ENCODE data around the gene TNFSF18.

The TNFSF18 gene

DNA sequence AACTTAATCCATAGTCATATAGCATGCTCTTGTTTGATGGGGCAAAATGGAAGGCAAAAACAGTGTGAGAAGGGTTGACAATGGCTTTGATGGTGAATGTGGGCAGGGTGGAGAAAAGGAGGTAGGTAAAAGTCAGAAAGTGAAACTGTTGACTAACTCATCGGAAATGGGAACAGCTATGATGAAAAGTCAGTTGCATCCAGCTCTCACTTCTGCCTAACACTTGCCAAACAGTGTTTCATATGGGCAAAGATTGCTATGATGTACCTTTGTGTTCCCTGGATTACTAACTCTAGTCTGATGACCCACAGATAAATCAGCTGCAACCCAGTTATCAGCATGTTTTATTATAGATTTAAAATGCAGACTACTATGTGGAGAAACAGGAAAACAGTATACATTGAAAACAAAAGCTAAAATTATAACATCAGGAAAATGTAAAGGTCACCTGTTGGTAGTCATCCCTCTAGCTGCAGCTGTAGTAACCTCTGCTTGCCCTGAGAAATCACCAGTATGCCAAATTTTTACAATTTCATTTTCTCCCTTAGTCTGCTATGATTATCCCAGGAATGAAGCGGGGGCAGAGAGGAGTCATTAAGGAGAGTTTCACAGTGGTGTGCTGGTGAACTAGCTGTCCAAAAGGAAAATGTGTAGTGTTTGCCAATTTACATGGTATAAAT, 11.7 kb downstream of the TNFSF18 start:
- no peak for DNase-seq

DNA sequence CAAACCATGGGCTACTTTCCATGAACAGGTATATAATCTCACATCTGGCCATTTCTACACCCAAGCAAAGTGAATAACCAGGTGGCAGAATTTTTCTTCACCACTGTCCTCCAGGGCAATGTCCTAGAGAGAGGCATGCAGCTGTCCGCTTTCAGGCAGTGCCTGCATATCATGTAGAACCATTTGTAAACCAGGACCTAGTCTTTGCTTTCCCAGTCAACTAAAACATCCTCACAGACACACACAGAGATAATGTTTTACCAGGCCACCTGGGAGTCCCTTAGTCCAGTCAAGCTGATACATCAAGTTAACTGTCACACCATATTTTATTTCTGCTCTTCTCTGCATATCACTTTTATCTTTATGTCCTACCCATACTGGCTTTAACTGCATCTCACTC, 26.2 kb downstream of the TNFSF18 start:
- DNase-seq = no peak

DNA sequence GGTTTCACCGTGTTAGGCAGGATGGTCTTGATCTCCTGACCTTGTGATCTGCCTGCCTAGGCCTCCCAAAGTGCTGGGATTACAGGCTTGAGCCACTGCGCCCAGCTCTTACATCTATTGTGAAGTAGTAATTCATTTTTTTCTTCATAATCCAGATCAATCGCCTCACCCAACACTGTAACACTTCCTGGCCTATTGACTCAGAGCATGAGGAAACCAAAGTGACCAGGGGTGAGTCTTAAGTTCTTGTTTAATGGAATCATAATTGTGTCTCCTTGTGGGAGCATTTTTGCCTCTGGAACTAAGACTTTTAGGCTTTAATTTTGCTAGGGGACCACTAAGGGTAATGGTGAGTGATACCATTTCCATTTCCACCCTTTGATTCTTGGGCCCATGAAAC, 27.4 kb downstream of the TNFSF18 start:
- DNase-seq = no peak

DNA sequence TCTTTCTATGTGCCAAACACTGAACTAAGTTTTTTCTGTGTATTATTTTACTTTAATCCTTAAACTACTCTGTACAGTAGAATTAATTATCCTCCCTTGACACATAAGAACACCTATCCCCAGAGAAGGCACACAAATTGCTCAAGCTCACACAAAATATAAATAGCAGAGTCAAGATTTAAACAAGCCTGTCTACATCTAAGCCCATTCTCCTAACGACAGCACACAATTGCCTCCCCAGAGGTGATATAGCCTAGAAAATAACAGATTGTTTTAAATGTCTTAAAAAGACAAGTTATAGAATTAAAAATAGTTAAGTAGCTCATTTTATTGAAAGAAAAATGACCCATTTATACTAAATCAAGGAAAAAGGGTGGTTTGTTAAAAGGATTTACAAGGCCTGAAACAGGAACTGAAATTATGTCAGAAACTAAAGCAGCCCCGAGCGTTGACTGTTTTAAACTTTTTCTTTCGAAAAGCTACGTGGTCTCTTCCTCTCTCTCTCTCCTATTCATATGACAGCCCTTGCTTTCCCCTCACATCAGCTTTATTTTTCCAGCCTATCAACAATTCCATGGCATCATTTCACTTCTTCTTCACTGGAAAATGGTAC, 30.5 kb downstream of the TNFSF18 start:
- DNase-seq = no peak

DNA sequence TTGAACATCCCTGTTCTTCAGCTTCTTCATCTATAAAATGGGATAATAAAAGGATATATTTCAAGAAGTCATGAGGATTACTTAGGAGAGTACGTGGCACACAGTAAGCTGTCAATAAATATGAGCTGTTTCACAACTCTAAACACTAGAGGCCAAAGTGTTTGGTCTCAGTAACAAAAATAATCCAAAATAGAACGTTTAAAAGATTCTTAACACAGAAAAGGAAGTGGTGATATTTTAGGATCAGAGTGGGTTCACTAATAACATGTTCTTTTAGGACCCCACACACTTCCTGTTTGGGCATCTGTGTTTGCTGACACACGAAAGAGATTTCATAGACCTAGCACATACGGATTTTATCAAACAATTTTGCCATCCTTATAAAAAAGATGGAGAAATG, 32.9 kb downstream of the TNFSF18 start:
- DNase-seq = no peak

DNA sequence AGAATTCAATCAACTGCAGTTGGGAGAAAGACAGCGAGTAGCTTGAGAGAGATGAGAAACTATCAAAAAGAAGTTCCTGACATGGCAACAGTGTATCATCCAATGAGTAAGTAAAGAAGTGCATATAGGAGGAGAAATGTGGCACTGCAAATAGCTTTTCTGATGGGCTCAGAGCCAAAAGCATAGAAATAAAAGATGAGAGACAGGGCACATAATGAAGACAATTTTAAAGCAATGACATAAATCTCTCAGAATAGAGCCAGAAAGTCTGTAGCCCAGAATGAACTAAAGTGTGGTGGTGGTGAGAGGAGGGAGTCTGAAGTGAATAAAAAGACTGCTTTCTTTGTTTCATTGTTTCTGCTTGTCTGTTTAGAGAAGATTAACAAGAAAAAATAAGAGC, 34.3 kb downstream of the TNFSF18 start:
- DNase-seq = no peak

DNA sequence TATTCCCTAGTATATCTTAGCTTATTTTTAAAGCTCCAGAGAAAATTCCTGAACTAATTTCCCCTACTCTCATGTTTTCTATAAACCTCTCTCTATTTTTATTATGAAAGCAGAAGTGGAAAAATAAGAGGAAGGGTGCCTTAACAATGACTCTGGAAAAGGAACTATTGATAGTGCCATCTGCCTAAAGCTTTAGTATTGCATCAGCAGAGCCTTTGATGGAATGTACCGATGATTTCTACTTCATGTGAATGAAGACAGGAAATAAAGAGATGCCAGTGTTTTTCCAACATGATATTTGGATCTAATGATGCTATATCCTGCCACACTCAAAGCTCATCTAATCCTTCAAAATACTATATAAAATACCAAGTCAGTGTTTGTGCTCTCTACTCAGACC, 35.1 kb downstream of the TNFSF18 start:
- no peak for DNase-seq

DNA sequence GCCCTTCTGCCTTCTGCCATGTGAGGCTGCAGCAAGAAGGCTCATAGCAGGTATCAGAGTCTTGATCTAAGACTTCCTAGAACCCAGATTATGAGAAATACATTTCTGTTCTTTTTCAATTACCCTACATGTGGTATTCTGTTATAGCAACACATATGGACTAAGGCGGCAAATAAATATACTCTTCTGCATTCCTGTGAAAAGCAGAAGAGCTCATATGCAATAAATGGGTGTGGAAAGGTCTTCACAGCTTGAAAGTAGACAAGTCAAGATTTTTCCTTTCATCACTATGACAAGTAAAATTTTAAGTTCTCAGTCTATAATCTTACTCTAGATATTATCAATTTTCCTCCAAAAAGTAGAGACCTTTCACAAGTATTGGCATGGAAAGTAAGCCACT, 36.6 kb downstream of the TNFSF18 start:
- DNase-seq = no peak

DNA sequence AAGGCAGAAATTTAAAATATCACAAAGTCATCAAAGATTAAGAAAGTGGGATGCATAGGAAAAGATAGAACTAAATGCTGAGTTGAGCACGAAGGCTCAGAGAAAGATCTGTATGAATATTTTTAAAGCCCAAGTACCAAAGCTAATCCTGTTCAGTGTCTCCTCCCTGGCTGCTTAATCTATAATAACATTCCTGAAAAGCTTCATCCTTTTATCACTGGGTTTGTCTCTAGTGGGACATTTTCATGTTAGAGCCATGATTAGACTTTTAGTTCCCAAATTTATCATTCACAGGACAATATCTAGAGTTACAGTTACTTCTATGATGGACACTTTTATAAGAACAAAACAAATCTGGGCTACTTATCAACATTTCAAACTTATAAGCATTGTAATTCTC, 38.6 kb downstream of the TNFSF18 start:
- DNase-seq = no peak

DNA sequence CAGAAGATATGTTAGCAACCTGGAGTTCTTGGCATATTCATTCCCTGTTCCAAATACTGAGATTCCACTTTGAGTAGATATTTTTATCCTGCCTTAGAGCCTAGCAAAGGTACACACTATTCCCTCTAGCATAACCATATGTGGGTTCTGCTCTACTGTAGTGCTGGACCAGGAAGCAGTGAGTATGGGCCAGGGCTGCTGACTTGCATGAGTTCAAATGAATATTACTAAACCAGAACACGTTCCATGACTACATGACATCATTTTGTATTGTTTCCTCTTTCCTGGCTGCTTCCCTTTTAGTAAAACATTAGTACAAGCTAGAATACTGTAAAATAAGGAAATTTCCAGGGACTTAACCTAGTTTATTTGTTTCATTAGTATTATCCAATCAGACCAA, 41.1 kb downstream of the TNFSF18 start:
- no peak for DNase-seq

DNA sequence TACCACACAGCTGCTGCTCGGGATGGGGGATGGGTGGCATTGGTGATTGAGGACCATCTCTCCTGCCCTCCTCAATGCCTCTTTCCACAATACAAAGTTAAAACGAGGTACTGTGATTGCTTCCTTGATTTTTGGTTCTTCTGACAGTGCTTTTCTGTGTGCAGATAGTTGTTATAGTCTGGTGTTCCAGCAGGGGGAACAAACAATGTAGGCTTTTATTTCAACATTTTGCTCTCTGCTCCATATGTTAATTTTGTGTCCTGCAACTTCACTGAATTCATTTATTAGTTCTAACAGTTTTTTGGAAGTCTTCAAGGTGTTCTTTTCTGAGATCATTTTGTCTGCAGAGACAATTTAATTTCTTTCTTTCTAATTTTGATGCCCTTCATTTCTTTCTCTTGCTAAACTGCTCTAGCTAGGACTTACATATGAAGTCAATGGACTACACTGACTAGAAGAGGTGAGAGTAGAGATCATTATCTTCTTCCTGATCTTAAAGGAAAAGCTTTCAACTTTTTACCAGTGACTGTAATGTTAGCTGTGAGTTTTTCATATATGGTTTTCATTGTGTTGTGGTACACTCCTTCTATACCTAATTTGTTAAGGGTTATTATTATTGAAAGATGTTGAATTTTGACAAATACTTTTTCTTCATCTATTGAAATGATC, 45.4 kb downstream of the TNFSF18 start:
- no peak for DNase-seq

DNA sequence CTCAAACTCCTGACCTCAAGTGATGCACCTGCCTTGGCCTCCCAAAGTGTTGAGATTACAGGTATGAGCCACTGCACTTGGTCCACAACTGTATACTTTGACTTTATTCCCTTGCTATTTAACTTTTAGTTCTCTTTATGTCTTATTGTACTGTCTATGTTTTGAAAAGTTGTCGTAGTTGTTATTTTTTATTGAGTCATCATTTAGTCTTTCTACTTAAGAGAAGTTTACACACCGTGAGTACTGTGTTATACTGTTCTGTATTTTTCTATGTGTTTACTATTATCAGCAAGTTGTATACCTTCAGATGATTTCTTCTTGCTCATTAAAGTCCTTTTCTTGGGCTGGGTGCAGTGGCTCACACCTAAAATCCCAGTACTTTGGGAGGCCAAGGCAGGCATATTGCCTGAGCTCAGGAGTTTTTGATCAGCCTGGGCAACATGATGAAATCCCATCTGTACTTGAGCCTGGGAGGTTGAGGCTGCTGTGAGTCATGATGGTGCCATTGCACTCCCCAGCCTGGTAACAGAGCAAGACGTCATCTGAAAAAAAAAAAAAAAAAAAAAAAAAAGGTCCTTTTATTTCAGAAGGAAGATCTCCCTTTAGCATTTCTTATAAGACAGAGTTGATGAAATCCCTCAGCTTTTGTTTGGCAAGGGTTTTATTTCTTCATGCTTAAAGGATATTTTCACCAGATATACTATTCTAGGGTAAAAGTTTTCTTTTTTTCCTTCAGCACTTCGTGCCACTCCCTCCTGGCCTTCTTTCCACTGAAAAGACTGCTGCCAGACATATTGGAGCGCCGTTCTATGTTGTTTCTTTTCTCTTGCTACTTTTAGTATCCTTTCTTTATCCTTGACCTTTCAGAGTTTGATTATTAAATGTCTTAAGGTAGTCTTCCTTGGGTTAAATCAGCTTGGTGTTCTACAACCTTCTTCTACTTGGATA, 47.6 kb downstream of the TNFSF18 start:
- no peak for DNase-seq

DNA sequence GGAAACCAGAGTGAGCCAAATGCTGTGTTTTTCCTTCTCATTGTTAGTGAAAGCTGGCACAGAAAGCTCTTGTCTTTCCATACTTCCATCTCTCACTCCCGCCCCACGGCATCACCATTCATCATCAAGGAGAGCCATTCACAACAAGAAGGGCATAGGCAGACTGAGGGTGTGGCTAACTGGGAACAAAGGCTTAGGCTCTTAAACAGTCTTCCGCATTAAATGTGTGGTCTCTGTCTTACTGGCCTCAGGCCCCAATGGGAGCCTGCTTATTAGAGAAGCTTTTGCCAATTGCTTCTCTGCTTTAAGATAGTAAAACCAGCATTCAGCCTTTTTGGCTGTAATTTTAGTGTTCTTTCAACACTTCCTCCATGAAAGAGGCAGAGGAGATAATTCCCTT, 51.4 kb downstream of the TNFSF18 start:
- DNase-seq = no peak

DNA sequence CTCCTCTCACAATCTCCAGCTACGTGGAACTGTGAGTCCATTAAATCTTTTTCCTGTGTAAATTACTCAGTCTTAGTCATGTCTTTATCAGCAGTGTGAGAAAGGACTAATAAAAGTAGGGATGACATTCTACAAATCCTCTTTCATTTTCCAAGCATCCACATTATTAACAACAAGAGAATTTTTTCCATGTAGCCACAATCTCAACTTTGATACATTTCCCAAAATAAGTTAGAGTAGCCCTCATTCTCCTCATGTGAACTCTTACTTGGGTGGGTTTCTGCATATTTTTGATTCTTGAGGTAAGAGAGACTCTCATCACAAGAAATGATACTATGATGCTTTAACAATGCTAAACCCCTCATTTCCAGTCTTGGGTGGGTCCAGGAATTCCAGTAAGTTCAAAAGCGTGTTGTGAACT, 52.8 kb downstream of the TNFSF18 start:
- DNase-seq = no peak

DNA sequence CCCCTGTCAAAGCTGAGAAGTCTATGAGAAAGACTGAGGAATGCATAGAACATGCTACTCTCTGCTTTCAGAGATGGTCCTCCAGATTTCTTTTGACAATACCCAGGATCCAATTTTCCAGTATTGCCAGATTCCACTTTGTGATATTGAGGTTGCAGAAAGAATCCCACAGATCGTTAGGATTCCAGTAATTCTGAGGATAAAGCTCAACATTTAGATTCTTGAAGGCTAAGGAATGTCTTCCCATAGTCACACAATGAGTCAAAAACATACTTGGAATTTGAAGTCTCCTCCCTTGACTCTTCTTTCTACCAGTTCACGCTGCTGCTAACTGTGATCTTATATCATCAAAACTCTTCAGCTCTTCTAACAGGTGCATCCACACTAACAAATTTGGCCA, 57.1 kb downstream of the TNFSF18 start:
- no peak for DNase-seq

DNA sequence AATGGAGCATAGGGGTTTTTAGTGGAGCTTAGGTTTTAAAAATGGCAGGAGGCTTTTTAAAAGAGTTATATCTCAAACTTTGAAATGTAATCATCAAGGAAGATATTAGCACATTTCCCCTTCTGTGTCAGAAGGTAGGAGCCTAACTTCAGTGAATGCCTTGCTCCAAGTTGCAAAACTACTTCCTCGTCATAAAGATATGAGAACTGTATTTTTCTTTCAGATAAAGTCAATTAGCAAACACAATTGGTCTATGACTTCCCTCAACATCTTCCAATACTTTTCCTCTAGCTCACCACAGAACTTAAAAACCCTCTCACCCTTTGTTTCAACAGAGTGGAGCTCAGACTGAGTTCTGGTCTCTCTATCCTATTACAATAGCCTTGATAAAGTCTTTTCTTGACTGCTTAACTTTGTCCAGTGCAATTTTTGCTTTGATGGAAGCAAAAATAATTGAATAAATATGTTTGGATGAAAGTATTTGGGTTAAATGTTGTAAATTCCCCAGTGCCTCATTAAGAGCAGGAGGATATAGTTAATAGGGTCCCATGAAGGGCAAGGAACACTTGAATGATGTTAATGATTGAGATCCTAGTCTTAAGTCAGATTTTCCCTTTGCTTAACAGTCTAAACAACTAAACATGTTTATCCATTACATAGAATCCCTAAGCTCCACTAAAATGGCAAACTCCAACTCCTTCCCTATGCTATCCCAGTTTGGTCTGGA, 58.9 kb downstream of the TNFSF18 start:
- DNase-seq = no peak

DNA sequence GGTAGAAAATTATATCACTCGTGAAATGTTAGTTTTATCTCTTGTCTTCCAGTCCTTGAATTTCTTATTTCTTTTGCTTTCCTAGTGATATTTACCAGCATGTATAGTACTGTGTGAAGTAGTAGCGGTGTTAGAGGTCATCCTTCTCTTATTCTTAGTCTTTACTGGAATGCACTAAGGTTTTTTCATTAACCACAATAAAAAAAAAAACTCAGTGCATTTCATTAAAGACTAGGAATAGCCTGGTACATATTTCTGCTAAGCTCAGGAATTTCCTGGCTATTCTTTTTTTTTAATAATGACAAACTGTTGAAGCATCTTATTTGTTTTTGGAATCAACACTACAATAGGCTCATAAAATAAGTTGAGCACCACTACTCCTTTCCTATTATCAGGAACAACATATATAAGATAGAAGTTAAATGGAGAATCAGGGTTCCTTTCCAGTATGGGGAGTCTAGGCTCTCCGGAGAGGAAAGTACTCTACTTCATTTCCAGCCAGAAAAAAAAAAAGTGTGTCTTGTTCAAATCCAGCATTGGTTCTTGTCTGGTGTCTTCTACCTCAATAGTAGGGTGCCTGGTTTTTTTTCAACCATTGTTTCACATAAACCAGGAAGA, 60.0 kb downstream of the TNFSF18 start:
- no peak for DNase-seq

Measured in right hindlimb (tissue), 1 donor.